H9 (cell line): ENCODE results near the gene MYO5B. TPM values are rescaled to one million over a fixed set of nuclear protein-coding genes. Genes with fewer than 3 reads are reported as not detected.
A peak's percentile ranks its signal among the peaks of the same experiment; 100 is the strongest.

Source experiments
- DNase-seq: peaks from one replicate; pipeline ENCODE4 v3.0.0-alpha.2; 2017
- H2AFZ ChIP-seq: one replicate; pipeline ENCODE4 v1.6.1; 2013; ENCODE audit warnings: mild to moderate bottlenecking, low read length, control low read depth, moderate library complexity
- H2AK5ac ChIP-seq: 2 replicates; pipeline ENCODE4 v1.6.1; 2013; ENCODE audit warnings: low read length, control low read depth, mixed read lengths; ENCODE audit not compliant: insufficient read length
- H2BK120ac ChIP-seq: one replicate; pipeline ENCODE4 v1.6.1; 2013; ENCODE audit warnings: low read depth, mild to moderate bottlenecking, low read length, control low read depth, inconsistent platforms; ENCODE audit not compliant: poor library complexity, severe bottlenecking
- H2BK12ac ChIP-seq: 2 replicates; pipeline ENCODE4 v1.6.1; 2013; ENCODE audit warnings: low read length, control low read depth, mixed read lengths, low read depth; ENCODE audit not compliant: insufficient read length
- H2BK15ac ChIP-seq: 2 replicates; pipeline ENCODE4 v1.6.1; 2013; ENCODE audit warnings: low read depth, low read length, control low read depth
- H2BK20ac ChIP-seq: one replicate; pipeline ENCODE4 v1.6.1; 2013; ENCODE audit warnings: low read depth, mild to moderate bottlenecking, low read length, control low read depth, inconsistent platforms; ENCODE audit not compliant: poor library complexity, severe bottlenecking
- H2BK5ac ChIP-seq: 2 replicates; pipeline ENCODE4 v1.6.1; 2013; ENCODE audit warnings: low read length, control low read depth, mixed read lengths; ENCODE audit not compliant: insufficient read length
- H3K14ac ChIP-seq: 2 replicates; pipeline ENCODE4 v1.6.1; 2013; ENCODE audit warnings: low read length, control low read depth; ENCODE audit not compliant: insufficient read depth
- H3K18ac ChIP-seq: 2 replicates; pipeline ENCODE4 v1.6.1; 2013; ENCODE audit warnings: low read depth, mild to moderate bottlenecking, mixed read lengths, low read length, control low read depth; ENCODE audit not compliant: insufficient read length
- H3K23ac ChIP-seq: 2 replicates; pipeline ENCODE4 v1.6.1; 2013; ENCODE audit warnings: low read length, control low read depth, mixed read lengths, low read depth; ENCODE audit not compliant: insufficient read length
- H3K23me2 ChIP-seq: 2 replicates; pipeline ENCODE4 v1.6.1; 2013; ENCODE audit warnings: low read depth, mild to moderate bottlenecking, mixed read lengths, low read length, control low read depth; ENCODE audit not compliant: insufficient read length, poor library complexity, severe bottlenecking
- H3K27ac ChIP-seq: 2 replicates; pipeline ENCODE4 v1.5.1; 2013; ENCODE audit warnings: low read length, control low read depth, mixed read lengths, low read depth; ENCODE audit not compliant: insufficient read length
- H3K27me3 ChIP-seq: 2 replicates; pipeline ENCODE4 v1.6.1; 2013; ENCODE audit warnings: low read length, control low read depth, inconsistent platforms; ENCODE audit not compliant: insufficient read depth
- H3K4ac ChIP-seq: 2 replicates; pipeline ENCODE4 v1.6.1; 2013; ENCODE audit warnings: low read depth, mild to moderate bottlenecking, control low read depth, inconsistent platforms, low read length, moderate library complexity
- H3K4me1 ChIP-seq: 2 replicates; pipeline ENCODE4 v1.6.1; 2013; ENCODE audit warnings: low read length, control low read depth, inconsistent platforms; ENCODE audit not compliant: insufficient read depth
- H3K4me2 ChIP-seq: 2 replicates; pipeline ENCODE4 v1.6.1; 2013; ENCODE audit warnings: low read length, control low read depth, mixed read lengths; ENCODE audit not compliant: insufficient read length, insufficient read depth
- H3K56ac ChIP-seq: 2 replicates; pipeline ENCODE4 v1.6.1; 2013; ENCODE audit warnings: low read depth, mild to moderate bottlenecking, mixed read lengths, low read length, control low read depth; ENCODE audit not compliant: insufficient read length
- H3K79me1 ChIP-seq: 2 replicates; pipeline ENCODE4 v1.6.1; 2013; ENCODE audit warnings: low read depth, mild to moderate bottlenecking, moderate library complexity, low read length, control low read depth, inconsistent platforms; ENCODE audit not compliant: insufficient read depth, poor library complexity, severe bottlenecking
- H3K79me2 ChIP-seq: 2 replicates; pipeline ENCODE4 v1.6.1; 2013; ENCODE audit warnings: low read length, control low read depth, inconsistent platforms; ENCODE audit not compliant: insufficient read depth
- H3K9ac ChIP-seq: 2 replicates; pipeline ENCODE4 v1.6.1; 2013; ENCODE audit warnings: low read length, control low read depth, mixed read lengths; ENCODE audit not compliant: insufficient read length; ENCODE audit errors: extremely low read depth
- H3K9me3 ChIP-seq: one replicate; pipeline ENCODE4 v1.6.1; 2013; ENCODE audit warnings: low read depth, low read length, inconsistent platforms; ENCODE audit not compliant: control insufficient read depth
- H3T11ph ChIP-seq: one replicate; pipeline ENCODE4 v1.6.1; 2013; ENCODE audit warnings: mild to moderate bottlenecking, low read length, control low read depth, inconsistent platforms
- H4K20me1 ChIP-seq: one replicate; pipeline ENCODE4 v1.6.1; 2013; ENCODE audit not compliant: control insufficient read depth, insufficient read length, insufficient read depth
- H4K5ac ChIP-seq: 2 replicates; pipeline ENCODE4 v1.6.1; 2013; ENCODE audit warnings: low read depth, mild to moderate bottlenecking, mixed read lengths, low read length, control low read depth; ENCODE audit not compliant: insufficient read length
- H4K8ac ChIP-seq: replicated peaks from 2 replicates; pipeline ENCODE4 v1.6.1; 2013; ENCODE audit warnings: low read length, control low read depth, mixed read lengths, low read depth; ENCODE audit not compliant: insufficient read length
- H4K91ac ChIP-seq: 2 replicates; pipeline ENCODE4 v1.6.1; 2013; ENCODE audit warnings: low read depth, mild to moderate bottlenecking, moderate library complexity, mixed read lengths, low read length, control low read depth; ENCODE audit not compliant: insufficient read length
- H3K27ac Mint-ChIP-seq, 3 experiments: 2 replicates in 2 of 3; 3 replicates in 1 of 3; pipeline ENCODE4 v1.8.0; 2020 to 2021; ENCODE audit warnings: mixed read lengths in 3 of 3, mild to moderate bottlenecking in 1 of 3, moderate library complexity in 1 of 3
- H3K27me3 Mint-ChIP-seq: 2 replicates; pipeline ENCODE4 v1.8.0; 2021; ENCODE audit warnings: low read depth, mild to moderate bottlenecking, moderate library complexity, mixed read lengths
- H3K36me3 Mint-ChIP-seq, 3 experiments: 2 replicates in 2 of 3; 3 replicates in 1 of 3; pipeline ENCODE4 v1.8.0; 2020 to 2021; ENCODE audit warnings: low read depth in 3 of 3, mixed read lengths in 3 of 3; ENCODE audit not compliant: insufficient read depth in 1 of 3
- H3K4me1 Mint-ChIP-seq, 2 experiments: 2 replicates each; pipeline ENCODE4 v1.8.0; 2020; ENCODE audit warnings: mixed read lengths in 2 of 2
- H3K4me3 Mint-ChIP-seq, 2 experiments: 2 replicates in 1 of 2; 3 replicates in 1 of 2; pipeline ENCODE4 v1.8.0; 2020 to 2021; ENCODE audit warnings: mild to moderate bottlenecking in 2 of 2, mixed read lengths in 2 of 2, moderate library complexity in 1 of 2
- H3K9me3 Mint-ChIP-seq, 2 experiments: 2 replicates in 1 of 2; 3 replicates in 1 of 2; pipeline ENCODE4 v1.8.0; 2020; ENCODE audit warnings: mild to moderate bottlenecking in 2 of 2, mixed read lengths in 2 of 2, moderate library complexity in 1 of 2
- CTCF ChIP-seq: fragments of 200-600 bp; sonication (generic); conservative IDR thresholded peaks from 3 replicates; pipeline ENCODE4 v1.8.0; 2021; ENCODE audit warnings: antibody characterized with exemption, mild to moderate bottlenecking
- WGBS: extraction: QIAGEN DNeasy Blood & Tissue Kit; methylation state at CpG from one replicate; pipeline ENCODE4 v1.1.7; 2013; ENCODE audit warnings: missing lambda C conversion rate, low lambda C conversion rate, mixed read lengths; ENCODE audit not compliant: insufficient read length; ENCODE audit errors: extremely low coverage; 5-methylcytosine and 5-hydroxymethylcytosine counted together
- total RNA-seq: library from RNA; stranded (reverse); gene quantifications from 2 replicates; pipeline ENCODE4 v1.2.1, GENCODE V29; 2021

Gene MYO5B
- total RNA-seq, 1 experiment from 2014 or later = 9.3 TPM

DNA sequence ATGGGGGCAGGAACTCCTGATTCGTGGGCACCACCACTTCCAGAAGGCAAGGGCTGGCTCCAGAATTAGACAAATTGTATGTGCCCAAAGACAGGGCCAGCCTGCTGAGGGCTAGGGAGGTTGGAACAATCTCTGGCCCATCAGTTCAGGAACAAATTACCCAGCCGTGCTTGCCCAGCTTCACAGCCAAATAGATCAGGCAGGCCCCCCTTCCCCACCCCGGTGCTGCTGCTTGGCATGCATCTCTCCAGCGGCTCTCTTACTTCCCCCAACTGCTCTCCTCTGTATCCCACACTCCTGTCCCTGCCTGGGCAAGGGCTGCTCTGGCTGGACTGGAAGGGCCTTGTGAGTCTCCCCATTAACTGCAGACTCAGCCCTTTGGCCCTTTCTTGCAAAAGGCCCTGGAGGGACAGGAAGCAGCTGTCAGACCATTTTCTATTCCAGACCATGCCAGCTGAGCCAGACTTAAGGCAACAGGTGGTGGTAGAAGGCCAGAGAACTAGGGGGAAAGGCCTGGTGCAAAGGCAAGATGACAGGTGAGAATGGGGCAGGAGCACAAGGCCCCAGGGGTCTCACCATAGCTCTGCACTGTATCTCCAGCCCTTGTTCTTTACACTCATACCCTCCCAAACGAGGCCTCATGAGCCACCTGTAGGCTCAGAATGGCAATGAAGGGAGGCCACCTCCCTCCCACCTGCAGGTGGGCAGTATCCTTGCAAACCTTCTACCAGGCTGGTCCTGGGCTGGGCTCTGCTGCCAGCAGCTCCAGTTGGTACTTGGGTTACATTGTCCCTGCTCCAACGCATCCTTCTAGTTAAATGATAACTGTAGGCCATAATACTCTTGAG lies 350.9 kb downstream of the MYO5B start:
- no peak overlapping the region for H2BK20ac ChIP-seq
- H2BK5ac ChIP-seq = no peak overlapping the region
- no peak overlapping the region for H2AK5ac ChIP-seq
- no peaks in the 10 kb centered on the region for H3K9me3 ChIP-seq
- no peak overlapping the region for H2AFZ ChIP-seq
- no peaks in the 10 kb centered on the region for H3K4me1 ChIP-seq
- H4K20me1 ChIP-seq = no peaks in the 10 kb centered on the region
- H3K79me1 ChIP-seq = no peaks in the 10 kb centered on the region
- H4K5ac ChIP-seq = no peak overlapping the region
- no peak overlapping the region for H3K4ac ChIP-seq
- Mint-ChIP-seq H3K9me3 (no peaks in the 10 kb centered on the region), H3K27me3 (no peaks in the 10 kb centered on the region; the same call in none of the 2 replicates), H3K27ac (no peak overlapping the region), H3K36me3 (peaks cover 0 to 6% (median 0%) of the 10 kb centered on the region in 3 experiments; a peak in 3 of 7 replicates), H3K4me3 (no peak overlapping the region), H3K4me1 (peaks cover 32 to 34% of the 10 kb centered on the region in 2 experiments)
- H3K23me2 ChIP-seq = no peaks in the 10 kb centered on the region
- H3K27ac ChIP-seq = no peak overlapping the region
- H3K14ac ChIP-seq = no peak overlapping the region; the same call in 1 of the 2 replicates
- DNase-seq = no peak
- no peak overlapping the region for H3K23ac ChIP-seq
- no peak overlapping the region for H2BK15ac ChIP-seq
- no peak overlapping the region for H3K56ac ChIP-seq
- no CpG with 5 or more reads among the region's 6 CpGs for WGBS
- H3K9ac ChIP-seq = no peak overlapping the region
- TF ChIP-seq CTCF = 0 out of 3 replicates have a peak, but pooled peaks have one; percentile 12
- no peak overlapping the region for H3T11ph ChIP-seq
- no peak overlapping the region for H2BK12ac ChIP-seq
- H3K18ac ChIP-seq = no peak overlapping the region
- H3K79me2 ChIP-seq = no peaks in the 10 kb centered on the region
- no peak overlapping the region for H4K91ac ChIP-seq
- no peak overlapping the region for H3K4me2 ChIP-seq
- H3K27me3 ChIP-seq = no peaks in the 10 kb centered on the region
- no peak overlapping the region for H2BK120ac ChIP-seq
- no peak overlapping the region for H4K8ac ChIP-seq
